HEK293T (cell line): Measurements from ENCODE around the gene TMA7.
A peak's percentile ranks its signal among the peaks of the same experiment; 100 is the strongest.

ENCODE experiments used
- CTCF ChIA-PET: fragments of 350-600 bp; formaldehyde crosslinking; extraction: SDS; loops from one replicate; lab custom pipeline; 2021; ENCODE audit warnings: antibody characterized with exemption, inconsistent platforms; lab: Yijun Ruan, JAX
- POLR2A ChIA-PET: fragments of 350-600 bp; formaldehyde crosslinking; extraction: SDS; loops from one replicate; lab custom pipeline; 2020; ENCODE audit warnings: antibody characterized with exemption, inconsistent platforms; lab: Yijun Ruan, JAX
- DNase-seq: peaks from one replicate; pipeline ENCODE4 v3.0.0; 2012; ENCODE audit warnings: mixed read lengths; ENCODE audit errors: extremely low spot score
- ARNT ChIP-seq: fragments of 450-650 bp; IDR thresholded peaks from 2 replicates; pipeline ENCODE4 v1.6.1; 2017; ENCODE audit warnings: mild to moderate bottlenecking
- BHLHE40 ChIP-seq: fragments of 450-650 bp; IDR thresholded peaks from 2 replicates; pipeline ENCODE4 v1.6.1; 2016; ENCODE audit warnings: mild to moderate bottlenecking, moderate library complexity, borderline replicate concordance
- CTBP1 ChIP-seq: fragments of 450-650 bp; IDR thresholded peaks from 2 replicates; pipeline ENCODE4 v1.6.1; 2016; ENCODE audit warnings: borderline replicate concordance
- ELF4 ChIP-seq: fragments of 450-650 bp; IDR thresholded peaks from 2 replicates; pipeline ENCODE4 v1.6.1; 2017; ENCODE audit warnings: antibody characterized with exemption
- FOXA1 ChIP-seq: fragments of 450-650 bp; IDR thresholded peaks from 2 replicates; pipeline ENCODE4 v1.6.1; 2016; ENCODE audit warnings: mild to moderate bottlenecking
- FOXK2 ChIP-seq: fragments of 450-650 bp; IDR thresholded peaks from 2 replicates; pipeline ENCODE4 v1.6.1; 2016; ENCODE audit warnings: mild to moderate bottlenecking
- FOXM1 ChIP-seq: fragments of 450-650 bp; IDR thresholded peaks from 2 replicates; pipeline ENCODE4 v1.6.1; 2017; ENCODE audit warnings: mild to moderate bottlenecking, borderline replicate concordance
- HDGF ChIP-seq: fragments of 450-650 bp; IDR thresholded peaks from 2 replicates; pipeline ENCODE4 v1.6.1; 2017; ENCODE audit warnings: antibody characterized with exemption, borderline replicate concordance
- L3MBTL2 ChIP-seq: fragments of 450-650 bp; conservative IDR thresholded peaks from 2 replicates; pipeline ENCODE4 v1.6.1; 2016; ENCODE audit warnings: mild to moderate bottlenecking
- LEF1 ChIP-seq: fragments of 450-650 bp; IDR thresholded peaks from 2 replicates; pipeline ENCODE4 v1.6.1; 2017; ENCODE audit warnings: mild to moderate bottlenecking, borderline replicate concordance
- NFRKB ChIP-seq: fragments of 450-650 bp; IDR thresholded peaks from 2 replicates; pipeline ENCODE4 v1.6.1; 2016; ENCODE audit warnings: mild to moderate bottlenecking, moderate library complexity
- SP1 ChIP-seq: fragments of 450-650 bp; IDR thresholded peaks from 2 replicates; pipeline ENCODE4 v1.6.1; 2017
- SUZ12 ChIP-seq: fragments of 450-650 bp; IDR thresholded peaks from 2 replicates; pipeline ENCODE4 v1.6.1; 2016; ENCODE audit warnings: mild to moderate bottlenecking
- TARDBP ChIP-seq: fragments of 450-650 bp; IDR thresholded peaks from 2 replicates; pipeline ENCODE4 v1.6.1; 2016
- ZNF384 ChIP-seq: fragments of 450-650 bp; IDR thresholded peaks from 2 replicates; pipeline ENCODE4 v1.6.1; 2016
- TF ChIP-seq, protein P1 (sequence below): fragments of 450-650 bp; IDR thresholded peaks from 2 replicates; pipeline ENCODE4 v1.6.1; 2016

Gene TMA7

GRCh38 chr3:48440590-48440958 is 517 bp downstream of the TMA7 start:
- ChIA-PET POLR2A (interaction anchor here (0.8 to 2.2 kb wide), 12 partner anchors 8 to 222 kb away, joined by 3 to 19 read pairs (median 4); partner anchors contain the start of genes CELSR3, PLXNB1 and ZNF589), CTCF (interaction anchor here (1.3 to 2.7 kb wide), 2 partner anchors 33 to 40 kb away, joined by 3 to 21 read pairs; no protein-coding TSS in a partner anchor)

GRCh38 chr3:48441940-48442339 is 1.9 kb downstream of the TMA7 start:
- ChIA-PET CTCF (no interaction called here), POLR2A (interaction anchor here (0.7 kb wide), 1 partner anchor 9 kb away, joined by 3 read pairs; no protein-coding TSS in a partner anchor)
- TF ChIP-seq CTBP1 (no peak), FOXM1 (no peak), ZNF384 (no peak), FOXK2 (no peak), NFRKB (no peak), LEF1 (no peak), BHLHE40 (no peak), ARNT (no peak), ELF4 (no peak), TARDBP (no peak), HDGF (no peak), FOXA1 (no peak), L3MBTL2 (no peak), SP1 (no peak), SUZ12 (no peak)
- TF ChIP-seq, protein P1, sequence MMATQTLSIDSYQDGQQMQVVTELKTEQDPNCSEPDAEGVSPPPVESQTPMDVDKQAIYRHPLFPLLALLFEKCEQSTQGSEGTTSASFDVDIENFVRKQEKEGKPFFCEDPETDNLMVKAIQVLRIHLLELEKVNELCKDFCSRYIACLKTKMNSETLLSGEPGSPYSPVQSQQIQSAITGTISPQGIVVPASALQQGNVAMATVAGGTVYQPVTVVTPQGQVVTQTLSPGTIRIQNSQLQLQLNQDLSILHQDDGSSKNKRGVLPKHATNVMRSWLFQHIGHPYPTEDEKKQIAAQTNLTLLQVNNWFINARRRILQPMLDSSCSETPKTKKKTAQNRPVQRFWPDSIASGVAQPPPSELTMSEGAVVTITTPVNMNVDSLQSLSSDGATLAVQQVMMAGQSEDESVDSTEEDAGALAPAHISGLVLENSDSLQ = no peak
- no peak for DNase-seq

More at GRCh38 chr3:48440590-48440958, 517 bp downstream of the TMA7 start:
- TF ChIP-seq NFRKB (no peak), TARDBP (no peak), ARNT (no peak), FOXM1 (no peak), SP1 (no peak), BHLHE40 (no peak), ELF4 (no peak), ZNF384 (no peak), LEF1 (no peak), FOXK2 (no peak)
- DNase-seq = no peak

DNA sequence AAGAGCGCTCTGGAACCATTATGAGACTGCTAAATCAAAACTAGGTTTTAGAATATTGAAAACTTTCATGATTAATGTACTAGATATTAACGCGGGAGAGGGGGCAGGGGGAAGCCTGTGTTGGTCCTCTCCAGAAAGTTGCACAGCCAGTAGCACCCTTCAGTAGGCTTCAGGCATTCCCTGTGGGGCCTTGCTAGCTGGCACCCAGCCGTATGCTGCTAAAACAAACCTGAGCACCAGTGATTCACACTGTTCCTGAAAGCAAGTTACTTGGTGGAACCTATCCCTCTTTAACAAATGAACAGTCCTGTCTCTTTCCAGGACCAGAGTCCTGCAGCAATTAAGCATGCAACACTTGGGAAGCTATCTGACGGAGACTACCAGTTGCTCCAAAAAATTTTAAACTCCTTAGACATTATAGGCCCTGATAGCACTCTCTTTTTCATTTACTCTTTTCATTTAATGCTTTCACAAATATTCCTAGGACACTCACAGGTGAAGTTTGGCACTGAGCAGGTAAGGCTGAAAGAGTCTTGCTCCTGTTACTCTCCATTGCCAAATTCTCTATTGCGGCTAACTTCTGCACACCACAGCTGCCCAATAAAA is 5.3 kb downstream of the TMA7 start:
- TF ChIP-seq SP1 = no peak
- no peak for TF ChIP-seq CTBP1
- TF ChIP-seq, protein P1 = no peak
- TF ChIP-seq SUZ12 = no peak
- TF ChIP-seq FOXA1 = no peak
- no peak for TF ChIP-seq NFRKB
- no peak for TF ChIP-seq ZNF384
- no peak for TF ChIP-seq LEF1
- TF ChIP-seq L3MBTL2 = no peak
- no peak for TF ChIP-seq TARDBP
- TF ChIP-seq ARNT = no peak
- TF ChIP-seq BHLHE40 = no peak
- TF ChIP-seq ELF4 = no peak
- no peak for TF ChIP-seq FOXK2
- no peak for TF ChIP-seq FOXM1
- TF ChIP-seq HDGF = no peak
- ChIA-PET POLR2A (interaction anchor here (1.2 to 2.7 kb wide), 13 partner anchors 9 to 104 kb away, joined by 3 to 28 read pairs (median 7); no protein-coding TSS in a partner anchor), CTCF (interaction anchor here (1.5 to 3.8 kb wide), 3 partner anchors 9 to 104 kb away, joined by 5 to 54 read pairs (median 6); no protein-coding TSS in a partner anchor)
- no peak for DNase-seq

DNA sequence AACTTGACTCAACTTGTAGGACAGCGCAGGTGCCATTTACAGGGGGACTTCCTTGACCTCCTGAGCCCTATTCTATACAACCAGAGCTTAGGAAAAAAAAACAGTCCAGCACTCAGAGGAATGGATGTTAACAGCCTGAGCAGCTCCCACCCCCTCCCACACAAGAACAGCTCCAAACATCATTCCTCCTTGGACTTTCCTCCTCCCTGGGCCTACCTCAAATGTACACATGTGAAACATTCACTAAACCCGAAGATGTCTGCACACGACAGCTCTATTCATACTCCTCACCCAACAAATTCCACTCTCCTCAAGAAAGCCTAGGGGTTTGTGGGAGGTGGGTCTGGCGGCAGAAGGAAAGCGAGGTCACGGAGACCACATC is 6.0 kb downstream of the TMA7 start:
- ChIA-PET CTCF (interaction anchor here (1.5 to 3.8 kb wide), 3 partner anchors 10 to 103 kb away, joined by 5 to 54 read pairs (median 6); no protein-coding TSS in a partner anchor), POLR2A (interaction anchor here (0.9 to 2.7 kb wide), 26 partner anchors 10 to 257 kb away, joined by 3 to 28 read pairs (median 4); partner anchors contain the start of genes CDC25A, PFKFB4, SHISA5 and ZNF589)
- DNase-seq = no peak

GRCh38 chr3:48446425-48447193 is 6.6 kb downstream of the TMA7 start, which contains the start of gene ATRIP:
Gene ATRIP (plus strand): TSS chr3:48446737. CDS start chr3:48446846, 109 bp downstream.
- POLR2A ChIA-PET = interaction anchor here (0.7 to 2.7 kb wide), 31 partner anchors 9 to 411 kb away, joined by 3 to 28 read pairs (median 4); partner anchors contain the start of genes CDC25A, PFKFB4, SHISA5 and ZNF589
- peak; percentile 93 for DNase-seq
- TF ChIP-seq BHLHE40 (no peak), ARNT (peak; percentile 81; the same call in 1 of the 2 replicates), L3MBTL2 (peak; percentile 71), FOXK2 (no peak), LEF1 (peak; percentile 76; the same call in 1 of the 2 replicates)
- TF ChIP-seq, protein P1 = peak; percentile 83
- CTCF ChIA-PET = interaction anchor here (1.5 to 3.8 kb wide), 4 partner anchors 10 to 102 kb away, joined by 3 to 54 read pairs (median 6); no protein-coding TSS in a partner anchor

More for the DNA sequence above, 6.0 kb downstream of the TMA7 start:
- TF ChIP-seq TARDBP = no peak
- no peak for TF ChIP-seq NFRKB
- no peak for TF ChIP-seq CTBP1
- TF ChIP-seq SUZ12 = no peak
- no peak for TF ChIP-seq ZNF384
